ENCODE measurements around the gene SIGMAR1. TPM values are rescaled to one million over a fixed set of nuclear protein-coding genes. Genes with fewer than 3 reads are reported as not detected.

The SIGMAR1 gene
- total and polyA plus RNA-seq, 5 donors from 2014 or later, result 34.1 to 130 (median 115) TPM

- Mint-ChIP-seq H3K4me3 (no peak overlapping the region), H3K27ac (no peak overlapping the region), H3K36me3 (peaks cover 4% of the 10 kb centered on the region), H3K4me1 (peaks cover 0 to 26% (median 11%) of the 10 kb centered on the region in 4 donors), H3K27me3 (peaks cover 77% of the 10 kb centered on the region), H3K9me3 (peaks cover 0 to 2% (median 0%) of the 10 kb centered on the region in 7 donors)
- Histone ChIP-seq H3K4me1 (ENCODE audit: control insufficient read depth, insufficient read depth, low read length, poor library complexity, severe bottlenecking) (peaks cover 19% of the 10 kb centered on the region), H3K27me3 (ENCODE audit: control insufficient read depth, insufficient read depth, low read length) (peaks cover 20% of the 10 kb centered on the region), H3K27ac (ENCODE audit: insufficient read depth, low read length, poor library complexity, severe bottlenecking) (no peak overlapping the region), H3K36me3 (ENCODE audit: control insufficient read depth, insufficient read depth, low read length) (no peaks in the 10 kb centered on the region), H3K9me3 (ENCODE audit: control insufficient read depth in 2 of 2, low read length in 2 of 2) (no peaks in the 10 kb centered on the region), H3K4me3 (ENCODE audit: low read depth, low read length) (no peak overlapping the region)
- DNase-seq, result no peak
- no peak for ATAC-seq (ENCODE audit: low read depth in 2 of 2)
These were observed 51.5 kb downstream of the SIGMAR1 start for GRCh38 chr9:34585946-34586669.

- Histone ChIP-seq H3K36me3 (ENCODE audit: control insufficient read depth, insufficient read depth, low read length) (no peaks in the 10 kb centered on the region), H3K4me1 (ENCODE audit: control insufficient read depth, insufficient read depth, low read length, poor library complexity, severe bottlenecking) (peaks cover 7% of the 10 kb centered on the region), H3K27me3 (ENCODE audit: control insufficient read depth, insufficient read depth, low read length) (peaks cover 24% of the 10 kb centered on the region), H3K4me3 (ENCODE audit: low read depth, low read length) (no peak overlapping the region), H3K27ac (ENCODE audit: insufficient read depth, low read length, poor library complexity, severe bottlenecking) (no peak overlapping the region), H3K9me3 (ENCODE audit: control insufficient read depth in 2 of 2, low read length in 2 of 2) (no peaks in the 10 kb centered on the region)
- Mint-ChIP-seq H3K27ac (no peak overlapping the region), H3K36me3 (peaks cover 5% of the 10 kb centered on the region), H3K9me3 (peaks cover 0 to 2% (median 0%) of the 10 kb centered on the region in 7 donors), H3K4me3 (no peak overlapping the region), H3K4me1 (peaks cover 0 to 15% (median 7%) of the 10 kb centered on the region in 4 donors), H3K27me3 (peaks cover 78% of the 10 kb centered on the region)
- DNase-seq, result no peak
- no peak for ATAC-seq (ENCODE audit: low read depth in 2 of 2)
These were observed 52.6 kb downstream of the SIGMAR1 start for GRCh38 chr9:34584970-34585369.

Other genes with a start within 250 kb of the SIGMAR1 start
- gene FAM219A, start 179.2 kb downstream of the SIGMAR1 start, total RNA-seq, result 16.9 TPM
- 1 to 10 TPM in 2 of 4 donors, under 1 TPM in 2; 0.70 to 1.3 (median 0.97) TPM for gene FAM219A, start 179.2 kb downstream of the SIGMAR1 start, polyA plus RNA-seq
- not detected for gene DNAI1, start 179.0 kb downstream of the SIGMAR1 start, total RNA-seq
- gene DNAI1, start 179.0 kb downstream of the SIGMAR1 start, polyA plus RNA-seq, result not detected
- 0.37 TPM for gene ENHO, start 114.8 kb downstream of the SIGMAR1 start, total RNA-seq
- gene ENHO, start 114.8 kb downstream of the SIGMAR1 start, polyA plus RNA-seq, result under 1 TPM in 1 of 4 donors, not detected in 3; 0.16 TPM
- gene CNTFR, start 48.1 kb downstream of the SIGMAR1 start, total RNA-seq, result not detected
- gene CNTFR, start 48.1 kb downstream of the SIGMAR1 start, polyA plus RNA-seq, result not detected
- gene RPP25L, start 25.7 kb downstream of the SIGMAR1 start, total RNA-seq, result 6.7 TPM
- gene RPP25L, start 25.7 kb downstream of the SIGMAR1 start, polyA plus RNA-seq, result 10 to 100 TPM; 63.4 to 80.0 (median 68.5) TPM
- gene DCTN3, start 17.3 kb downstream of the SIGMAR1 start, total RNA-seq, result 80.4 TPM
- 100 to 1,000 TPM; 152 to 202 (median 171) TPM for gene DCTN3, start 17.3 kb downstream of the SIGMAR1 start, polyA plus RNA-seq
- gene ARID3C, start 8.7 kb downstream of the SIGMAR1 start, total RNA-seq, result not detected
- not detected for gene ARID3C, start 8.7 kb downstream of the SIGMAR1 start, polyA plus RNA-seq
- gene GALT, start 8.9 kb upstream of the SIGMAR1 start, total RNA-seq, result 222 TPM
- 10 to 100 TPM; 56.1 to 67.0 (median 60.1) TPM for gene GALT, start 8.9 kb upstream of the SIGMAR1 start, polyA plus RNA-seq
- 228 TPM for gene IL11RA, start 14.4 kb upstream of the SIGMAR1 start, total RNA-seq
- gene IL11RA, start 14.4 kb upstream of the SIGMAR1 start, polyA plus RNA-seq, result 10 to 100 TPM in 2 of 4 donors, 1 to 10 TPM in 2; 7.3 to 12.3 (median 9.6) TPM
- gene CCL27, start 24.9 kb upstream of the SIGMAR1 start, total RNA-seq, result not detected
- under 1 TPM in 1 of 4 donors, not detected in 3; 0.28 TPM for gene CCL27, start 24.9 kb upstream of the SIGMAR1 start, polyA plus RNA-seq
- not detected for gene CCL19, start 53.5 kb upstream of the SIGMAR1 start, total RNA-seq
- gene CCL19, start 53.5 kb upstream of the SIGMAR1 start, polyA plus RNA-seq, result not detected
- gene CCL21, start 72.3 kb upstream of the SIGMAR1 start, total RNA-seq, result not detected
- gene CCL21, start 72.3 kb upstream of the SIGMAR1 start, polyA plus RNA-seq, result not detected